Right ventricle myocardium inferior (tissue), 1 donor: ENCODE measurements around the gene KAT2B. TPM values are rescaled to one million over a fixed set of nuclear protein-coding genes. Genes with fewer than 3 reads are reported as not detected.
A peak's percentile ranks its signal among the peaks of the same experiment; 100 is the strongest.

ENCODE experiments used
- ATAC-seq: fragments of 200-7000 bp; cut with Tn5 transposase; one replicate; pipeline ENCODE4 v1.9.1; 2020; ENCODE audit warnings: mild to moderate bottlenecking, moderate library complexity
- DNase-seq: peaks from one replicate; pipeline ENCODE4 v3.0.0; 2021; ENCODE audit errors: missing footprints
- intact Hi-C: fragments of 100-400 bp; cut with DNase I; formaldehyde crosslinking; loops from one replicate; pipeline ENCODE4 v1.11.0; 2022
- microRNA-seq: library from miRNA; unstranded; fragments of <30 nt; microRNA quantifications from one replicate; pipeline ENCODE4 v1.2.0, GENCODE V29; 2020
- total RNA-seq: library from RNA; stranded (reverse); fragmentation: NEBNext Ultra II Directional; extraction: Animal tissue kit (Norgen Biotek cat#: 25700); gene quantifications from one replicate; pipeline ENCODE4 v1.2.1, GENCODE V29; 2021
- donor health status: DM: no; HTN: yes; CAD: no; lungs with severe emphysema.

KAT2B gene
- total RNA-seq, 1 donor from 2014 or later, result 118 TPM

DNA sequence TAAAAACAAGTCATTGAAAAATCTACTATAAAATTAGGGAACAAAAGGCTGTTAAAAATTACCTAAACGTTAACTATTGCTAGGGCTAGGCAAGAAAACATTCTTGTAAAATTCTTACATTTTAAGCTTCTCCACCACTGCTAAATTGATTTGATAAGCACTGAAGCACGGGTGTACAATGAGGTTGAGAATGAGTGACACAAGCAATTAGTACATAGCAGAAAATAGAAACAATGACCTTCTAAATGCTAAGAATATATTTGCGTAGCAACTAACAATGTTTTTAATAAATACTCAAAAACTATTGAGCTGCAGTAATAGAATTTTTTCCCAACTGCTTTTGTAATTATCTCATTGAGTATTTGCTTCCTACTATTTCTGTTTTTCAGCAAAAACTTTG lies 141.0 kb downstream of the KAT2B start:
- ATAC-seq (no peak), DNase-seq (no peak)
- intact Hi-C loops, result loop anchor here (5.0 kb wide), 1 partner anchor 39 kb away; no protein-coding TSS in a partner anchor

DNA sequence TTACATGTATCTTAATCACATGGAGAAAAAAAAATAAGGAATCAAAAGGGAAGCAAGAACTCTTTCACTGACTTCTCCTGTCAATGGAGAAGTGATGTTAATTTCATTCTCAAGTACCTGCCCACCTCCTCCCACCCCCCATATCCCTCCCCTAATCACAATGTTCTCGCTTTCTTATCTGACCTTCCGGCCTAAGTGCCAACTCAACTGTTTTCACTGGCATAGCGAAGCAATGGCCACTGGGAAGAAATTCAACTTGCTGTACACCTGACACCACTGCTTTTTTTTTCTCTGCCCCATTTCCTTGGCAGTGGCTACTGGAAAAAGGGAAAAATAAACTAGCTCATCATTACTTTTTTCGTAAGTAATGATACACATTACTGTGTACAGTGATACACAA lies 142.0 kb downstream of the KAT2B start:
- intact Hi-C loops, result loop anchor here (5.0 kb wide), 1 partner anchor 40 kb away; no protein-coding TSS in a partner anchor
- ATAC-seq, result peak; percentile 33

DNA sequence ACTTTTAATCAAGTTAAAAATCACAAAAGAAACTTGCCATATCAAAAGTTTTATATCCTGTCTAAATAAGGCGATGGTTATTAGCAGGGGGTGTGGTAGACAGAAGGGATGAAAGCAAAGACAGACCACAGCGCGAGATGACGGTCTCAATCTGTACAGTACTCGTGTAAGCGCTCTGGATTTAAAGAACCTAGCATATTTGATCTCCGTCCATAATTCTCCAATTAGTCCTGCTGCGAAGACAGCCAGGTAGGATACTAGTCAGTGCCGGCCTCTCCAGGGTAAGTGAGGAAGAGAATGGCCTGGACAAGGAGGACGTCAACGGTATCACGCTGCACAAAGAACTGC lies 145.1 kb downstream of the KAT2B start:
- DNase-seq, result no peak
- intact Hi-C loops, result loop anchor here (5.0 kb wide), 2 partner anchors 143 to 298 kb away; partner anchors contain the start of gene KAT2B
- ATAC-seq, result no peak

More for the DNA sequence above, 142.0 kb downstream of the KAT2B start:
- no peak for DNase-seq

DNA sequence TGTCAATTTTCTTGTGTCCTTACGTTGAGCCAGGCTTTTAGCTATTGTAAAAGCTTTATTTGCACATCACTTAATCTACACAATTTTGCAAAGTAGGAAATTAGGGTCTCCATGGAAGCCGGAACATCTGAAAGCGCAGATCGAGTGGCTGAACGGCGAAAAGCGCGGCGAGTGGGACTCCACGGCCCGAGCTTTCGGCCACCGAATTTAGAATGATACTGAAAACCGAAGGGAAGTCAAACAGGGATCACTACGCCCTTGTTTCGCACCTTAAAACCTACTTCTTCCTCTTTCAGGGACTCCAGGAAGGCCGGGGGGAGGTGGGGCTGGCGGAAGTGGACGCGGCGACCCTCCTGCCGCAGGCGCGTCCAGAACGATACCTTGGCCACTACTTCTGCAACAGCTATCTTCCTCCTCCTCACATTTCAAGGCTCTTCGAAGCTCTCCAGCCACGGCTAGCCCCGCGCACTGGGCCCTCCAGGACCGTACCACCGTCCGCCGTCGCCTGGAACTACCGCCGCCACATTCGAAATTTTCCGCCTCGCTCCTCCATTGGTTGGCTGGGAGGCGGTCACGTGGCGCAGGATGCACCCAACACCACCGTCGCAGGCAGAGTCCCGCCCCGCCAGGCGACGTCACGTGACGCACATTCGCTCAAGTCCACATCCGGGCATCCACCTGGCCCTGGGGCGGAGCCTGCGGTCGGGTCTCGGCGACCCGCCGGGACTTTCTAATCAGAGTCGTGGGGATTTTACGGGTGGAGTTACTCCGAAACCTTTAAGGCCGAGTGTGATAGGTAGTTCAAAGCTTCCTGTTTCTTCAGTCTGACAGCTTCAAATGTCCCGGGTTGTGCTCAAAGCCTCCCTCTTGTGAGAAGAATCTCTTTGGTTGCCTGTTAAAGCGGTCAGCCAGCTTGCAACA lies 145.7 kb downstream of the KAT2B start, which contains the start of gene SGO1:
Gene SGO1 (minus strand): TSS at position 528 of the 921 bp plus-strand sequence. CDS start 2,179 bp downstream, outside the sequence.
- peak; percentile 100 for DNase-seq
- intact Hi-C loops, result loop anchor here (2.0 to 5.0 kb wide), 3 partner anchors 144 to 299 kb away; partner anchors contain the start of gene KAT2B
- ATAC-seq, result peak; percentile 100

DNA sequence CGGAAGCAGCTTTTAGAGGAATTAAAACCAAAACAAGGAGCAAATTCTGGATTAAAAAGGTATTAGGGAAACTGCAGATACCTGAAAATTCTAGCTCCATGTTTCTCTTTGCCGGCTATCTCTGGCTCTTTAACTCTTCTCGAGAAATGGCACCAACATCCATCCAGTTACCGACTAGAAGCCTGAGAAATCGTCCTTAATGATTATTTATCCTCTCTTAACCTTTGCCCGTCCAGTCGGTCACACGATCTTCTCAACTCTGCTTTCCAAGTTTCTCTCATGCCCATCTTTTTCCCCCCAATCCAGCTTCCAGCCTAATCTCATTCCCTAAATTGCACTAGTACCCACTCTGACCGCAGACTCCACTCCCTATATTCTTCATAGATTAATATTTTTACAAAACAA lies 146.4 kb downstream of the KAT2B start:
- DNase-seq (no peak), ATAC-seq (no peak)
- intact Hi-C loops, result loop anchor here (2.0 to 5.0 kb wide), 3 partner anchors 144 to 299 kb away; partner anchors contain the start of gene KAT2B

DNA sequence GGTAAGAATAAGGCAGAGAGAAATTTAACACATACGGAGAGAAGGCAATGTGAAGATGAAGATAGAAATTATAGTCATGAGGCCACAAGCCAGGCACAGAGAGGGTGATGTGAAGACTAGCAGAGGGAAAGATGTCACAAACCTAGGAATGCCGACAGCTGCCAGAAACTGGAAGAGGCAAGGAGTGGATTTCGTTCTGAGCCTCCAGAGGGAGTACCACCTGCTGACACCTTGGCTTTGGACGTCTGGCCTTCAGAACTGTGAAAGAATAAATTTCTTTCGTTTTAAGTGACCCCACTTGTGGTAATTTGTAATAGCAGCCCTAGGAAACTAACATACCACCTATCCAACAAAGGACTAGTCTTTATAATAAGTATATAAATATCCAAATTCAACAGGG lies 150.7 kb downstream of the KAT2B start:
- intact Hi-C loops, result no loop called here
- DNase-seq (no peak), ATAC-seq (no peak)

DNA sequence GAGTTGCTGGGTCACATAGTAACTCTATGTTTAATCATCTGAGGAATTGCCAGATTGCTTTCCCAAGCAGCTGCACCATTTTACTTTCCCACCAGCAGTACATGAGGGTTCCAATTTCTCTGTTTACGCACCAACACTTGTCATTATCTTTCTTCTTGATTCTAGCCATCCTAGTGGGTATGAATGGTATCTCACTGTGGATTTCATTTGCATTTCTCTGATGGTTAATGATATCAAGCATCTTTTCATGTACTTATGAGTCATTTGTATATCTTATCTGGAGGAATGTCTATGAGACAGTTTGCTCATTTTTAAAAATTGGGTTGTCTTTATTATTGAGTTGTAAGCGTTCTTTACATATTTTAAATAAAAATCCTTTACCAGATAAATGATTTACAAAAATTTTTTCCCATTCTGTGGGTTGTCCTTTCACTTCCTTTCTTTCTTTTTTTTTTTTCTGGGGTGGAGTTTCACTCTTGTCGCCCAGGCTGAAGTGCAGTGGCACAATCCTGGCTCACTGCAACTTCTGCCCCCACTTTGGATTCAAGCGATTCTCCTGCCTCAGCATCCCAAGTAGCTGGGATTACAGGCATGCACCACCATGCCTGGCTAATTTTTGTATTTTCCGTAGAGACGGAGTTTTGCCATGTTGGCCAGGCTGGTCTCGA lies 154.7 kb downstream of the KAT2B start:
- DNase-seq, result no peak
- intact Hi-C loops, result no loop called here
- no peak for ATAC-seq

DNA sequence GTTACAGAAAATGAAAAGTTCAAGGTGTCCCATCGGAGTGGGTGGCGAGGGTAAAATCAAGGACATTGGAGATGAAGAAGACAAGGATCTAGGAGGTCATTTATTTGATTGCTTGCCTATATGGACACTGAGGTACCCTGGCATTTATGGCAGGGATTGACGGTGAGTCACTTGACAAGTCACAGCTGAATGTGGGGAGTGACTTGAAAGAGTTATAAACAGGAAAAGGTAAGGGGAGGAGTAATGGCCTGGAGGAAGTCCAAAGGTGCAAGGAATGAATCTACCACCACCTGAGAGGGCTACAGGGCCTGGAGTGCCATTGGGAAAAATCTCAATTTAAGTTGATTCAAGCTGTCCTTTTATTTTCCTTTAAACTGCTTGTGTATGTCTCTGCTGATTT lies 157.5 kb downstream of the KAT2B start:
- intact Hi-C loops, result no loop called here
- no peak for ATAC-seq
- DNase-seq, result no peak

DNA sequence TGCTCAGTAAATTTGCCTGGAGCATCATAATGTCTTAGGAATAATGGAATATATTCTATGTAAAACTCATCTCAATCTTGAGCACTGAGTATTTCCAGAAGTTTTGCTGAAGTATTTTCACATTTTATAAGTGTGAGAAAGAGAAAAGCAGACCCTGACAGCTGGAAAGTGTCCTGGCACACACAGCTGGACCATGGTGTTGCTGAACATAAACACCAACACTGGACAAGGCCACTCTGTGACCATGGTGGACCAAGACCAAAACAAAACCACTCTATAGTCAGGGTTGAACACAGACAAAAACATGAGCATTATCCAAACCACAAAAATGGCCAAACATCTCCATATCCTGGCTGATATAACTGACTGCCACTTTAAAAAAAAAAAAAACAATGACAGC lies 160.9 kb downstream of the KAT2B start:
- intact Hi-C loops, result no loop called here
- DNase-seq (no peak), ATAC-seq (no peak)

Small RNAs within 50 kb of the gene (microRNA-seq; reads per million reads assigned to microRNA genes)
- not detected for gene MIR3135A

Other genes with a start within 250 kb of the KAT2B start
- not detected for gene EFHB, start 106.2 kb upstream of the KAT2B start, total RNA-seq
- gene RAB5A, start 93.3 kb upstream of the KAT2B start, total RNA-seq, result 48.2 TPM
- gene PP2D1, start 28.2 kb upstream of the KAT2B start, total RNA-seq, result not detected
- gene SGO1, start 145.8 kb downstream of the KAT2B start, total RNA-seq, result 0.43 TPM